SK-N-SH (cell line): ENCODE results near the gene ZNF747. TPM values are rescaled to one million over a fixed set of nuclear protein-coding genes. Genes with fewer than 3 reads are reported as not detected.

Experiments
- ELF1 ChIP-seq: IDR thresholded peaks from 2 replicates; pipeline ENCODE4 v1.4.0; 2012
- EP300 ChIP-seq, 2 experiments: IDR thresholded peaks; 2 replicates each; pipeline versions ENCODE4 v1.4.0 to v1.6.1; 2012; ENCODE audit warnings: borderline replicate concordance in 1 of 2, low read depth in 1 of 2, low read length in 1 of 2
- EZH2phosphoT487 ChIP-seq: fragments of 200-600 bp; sonication (generic); IDR thresholded peaks from 2 replicates; pipeline ENCODE4 v1.6.1; 2017; ENCODE audit warnings: low read depth, mixed run types, mild to moderate bottlenecking, antibody characterized with exemption, moderate library complexity, borderline replicate concordance
- FOSL2 ChIP-seq: IDR thresholded peaks from 2 replicates; pipeline ENCODE4 v1.4.0; 2012; ENCODE audit warnings: low read depth, mild to moderate bottlenecking, moderate library complexity, borderline replicate concordance
- FOXJ3 ChIP-seq: sonication (generic); formaldehyde crosslinking; IDR thresholded peaks from 2 replicates; pipeline ENCODE4 v1.5.1; 2020; ENCODE audit warnings: mild to moderate bottlenecking, missing genetic modification reagents
- GATA2 ChIP-seq: sonication (generic); formaldehyde crosslinking; IDR thresholded peaks from 2 replicates; pipeline ENCODE4 v1.5.0; 2020; ENCODE audit warnings: mild to moderate bottlenecking, missing genetic modification reagents
- IRF3 ChIP-seq: fragments of 150-350 bp; IDR thresholded peaks from 2 replicates; pipeline ENCODE4 v1.6.1; 2016; ENCODE audit warnings: mild to moderate bottlenecking, low read depth, low read length
- JUND ChIP-seq: IDR thresholded peaks from 2 replicates; pipeline ENCODE4 v1.4.0; 2012
- MXI1 ChIP-seq: IDR thresholded peaks from 2 replicates; pipeline ENCODE4 v1.6.1; 2012; ENCODE audit warnings: mild to moderate bottlenecking, low read depth, low read length, improper control_type of control experiment
- RAD21 ChIP-seq: IDR thresholded peaks from 2 replicates; pipeline ENCODE4 v1.6.1; 2012; ENCODE audit warnings: mild to moderate bottlenecking, low read length
- RXRA ChIP-seq: IDR thresholded peaks from 2 replicates; pipeline ENCODE4 v1.4.0; 2012; ENCODE audit warnings: low read depth, mild to moderate bottlenecking, borderline replicate concordance
- TEAD4 ChIP-seq: IDR thresholded peaks from 2 replicates; pipeline ENCODE4 v1.4.0; 2012; ENCODE audit warnings: mild to moderate bottlenecking, borderline replicate concordance; ENCODE audit not compliant: insufficient read depth
- USF2 ChIP-seq: fragments of 150-350 bp; IDR thresholded peaks from 2 replicates; pipeline ENCODE4 v1.6.1; 2017; ENCODE audit warnings: antibody characterized with exemption, low read length, low read depth, borderline replicate concordance
- ZBTB33 ChIP-seq: IDR thresholded peaks from 2 replicates; pipeline ENCODE4 v1.4.0; 2012; ENCODE audit warnings: low read depth, borderline replicate concordance
- polyA plus RNA-seq, 3 experiments: library from polyadenylated mRNA; depleted of rRNA; stranded (reverse); fragments of >200 nt; gene quantifications; 2 replicates each; pipeline ENCODE4 v1.2.3, GENCODE V29; 2012
- TF ChIP-seq, protein P1 (sequence below): fragments of 200-600 bp; sonication (generic); IDR thresholded peaks from 2 replicates; pipeline ENCODE4 v1.6.1; 2017; ENCODE audit warnings: antibody characterized with exemption, mild to moderate bottlenecking, moderate library complexity

The ZNF747 gene
- polyA plus RNA-seq, 1 of the 3 experiments (the other 2 are of a cell fraction): 5.8 TPM

DNA sequence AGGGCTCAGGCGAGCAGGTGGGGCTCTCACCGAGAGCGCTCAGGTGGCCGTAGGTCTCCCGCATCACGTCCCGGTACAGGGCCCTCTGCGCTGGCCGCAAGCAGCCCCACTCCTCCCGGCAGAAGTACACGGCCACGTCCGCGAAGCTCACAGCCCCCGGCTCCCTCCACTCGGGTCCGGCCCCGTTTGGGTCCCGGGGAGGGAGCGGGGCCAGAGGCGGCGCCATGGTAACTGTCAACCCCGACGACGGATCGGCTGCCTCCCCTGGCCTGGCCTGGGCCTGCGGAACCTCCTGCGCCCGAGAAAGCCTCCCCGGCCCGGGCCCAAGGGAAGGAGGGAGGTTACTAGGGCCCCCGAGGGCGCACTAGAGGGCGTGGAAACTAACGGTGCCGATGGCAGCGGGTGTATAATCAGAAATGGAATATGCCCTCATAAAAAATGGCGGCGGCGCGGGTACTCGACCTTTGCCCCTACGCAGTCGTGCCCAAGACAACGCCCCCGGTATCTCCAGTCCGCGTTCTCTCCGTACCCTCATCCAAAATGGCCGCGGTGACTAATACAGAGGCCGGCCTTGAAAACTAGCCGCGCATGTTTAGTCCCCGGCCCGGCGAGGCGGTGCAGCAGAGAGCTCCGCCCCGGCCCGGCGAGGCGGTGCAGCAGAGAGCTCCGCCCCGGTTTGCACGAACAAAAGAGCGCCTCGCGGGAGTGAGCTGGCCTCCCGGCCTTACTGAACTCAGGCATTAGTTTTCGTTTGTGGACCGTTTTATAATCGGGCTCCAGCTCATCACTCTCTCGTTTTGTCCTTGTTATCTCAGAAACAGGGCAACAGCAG is 23.5 kb upstream of the ZNF747 start, which contains the start of gene ZNF764 (continued):
- peak; percentile 68; the same call in 1 of the 2 replicates for TF ChIP-seq MXI1
- TF ChIP-seq USF2: no peak
- TF ChIP-seq JUND: peak; percentile 54; the same call in 1 of the 2 replicates
- TF ChIP-seq FOSL2: peak; percentile 71
- peak; percentile 92 for TF ChIP-seq ELF1
- TF ChIP-seq FOXJ3 (CRISPR knock-in tag): no peak
- TF ChIP-seq, protein P1, sequence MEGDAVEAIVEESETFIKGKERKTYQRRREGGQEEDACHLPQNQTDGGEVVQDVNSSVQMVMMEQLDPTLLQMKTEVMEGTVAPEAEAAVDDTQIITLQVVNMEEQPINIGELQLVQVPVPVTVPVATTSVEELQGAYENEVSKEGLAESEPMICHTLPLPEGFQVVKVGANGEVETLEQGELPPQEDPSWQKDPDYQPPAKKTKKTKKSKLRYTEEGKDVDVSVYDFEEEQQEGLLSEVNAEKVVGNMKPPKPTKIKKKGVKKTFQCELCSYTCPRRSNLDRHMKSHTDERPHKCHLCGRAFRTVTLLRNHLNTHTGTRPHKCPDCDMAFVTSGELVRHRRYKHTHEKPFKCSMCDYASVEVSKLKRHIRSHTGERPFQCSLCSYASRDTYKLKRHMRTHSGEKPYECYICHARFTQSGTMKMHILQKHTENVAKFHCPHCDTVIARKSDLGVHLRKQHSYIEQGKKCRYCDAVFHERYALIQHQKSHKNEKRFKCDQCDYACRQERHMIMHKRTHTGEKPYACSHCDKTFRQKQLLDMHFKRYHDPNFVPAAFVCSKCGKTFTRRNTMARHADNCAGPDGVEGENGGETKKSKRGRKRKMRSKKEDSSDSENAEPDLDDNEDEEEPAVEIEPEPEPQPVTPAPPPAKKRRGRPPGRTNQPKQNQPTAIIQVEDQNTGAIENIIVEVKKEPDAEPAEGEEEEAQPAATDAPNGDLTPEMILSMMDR: no peak
- 0 out of 2 replicates have a peak, but pooled peaks have one; percentile 50 for TF ChIP-seq ZBTB33
- TF ChIP-seq TEAD4: no peak
- TF ChIP-seq EZH2phosphoT487: no peak
- peak; percentile 1; the same call in 1 of the 2 replicates for TF ChIP-seq RAD21
- no peak for TF ChIP-seq RXRA
- no peak for TF ChIP-seq GATA2
- no peak for TF ChIP-seq IRF3
- no peak for TF ChIP-seq EP300 (IDR thresholded peaks at IDR 0.05; ENCODE audit: borderline replicate concordance in 1 of 2, low read depth in 1 of 2, low read length in 1 of 2)
